Central memory CD8-positive, alpha-beta T cell (primary cell): ENCODE results near the gene CUTC.
A peak's percentile ranks its signal among the peaks of the same experiment; 100 is the strongest.
"Not testable (repeated sequence)": the region's sequence is repeated elsewhere in the genome, so short reads cannot be mapped to it uniquely, and the experiment has no call there.

ENCODE experiments used
- ATAC-seq: fragments of 150-1000 bp; cut with Tn5 transposase; replicated peaks from 2 replicates; pipeline ENCODE4 v1.10.0; 2022; ENCODE audit warnings: mild to moderate bottlenecking, moderate FRiP score, moderate number of reproducible peaks; ENCODE audit not compliant: poor library complexity, severe bottlenecking; ENCODE audit errors: extremely low read depth
- DNase-seq, 2 donors: peaks; one replicate each; pipeline ENCODE4 v3.0.0; 2021; ENCODE audit warnings: low spot score in 2 of 2
- H3K27ac Mint-ChIP-seq: one replicate; pipeline ENCODE4 v1.8.0; 2022; ENCODE audit warnings: low read depth, mild to moderate bottlenecking, moderate library complexity, mixed read lengths
- H3K27me3 Mint-ChIP-seq: one replicate; pipeline ENCODE4 v1.8.0; 2022; ENCODE audit warnings: mixed read lengths
- H3K36me3 Mint-ChIP-seq: one replicate; pipeline ENCODE4 v1.8.0; 2022; ENCODE audit warnings: mild to moderate bottlenecking, moderate library complexity, mixed read lengths; ENCODE audit not compliant: insufficient read depth
- H3K4me1 Mint-ChIP-seq: one replicate; pipeline ENCODE4 v1.8.0; 2022; ENCODE audit warnings: mixed read lengths
- H3K4me3 Mint-ChIP-seq: one replicate; pipeline ENCODE4 v1.8.0; 2022; ENCODE audit warnings: mild to moderate bottlenecking, moderate library complexity, mixed read lengths
- H3K9me3 Mint-ChIP-seq: one replicate; pipeline ENCODE4 v1.8.0; 2022; ENCODE audit warnings: mixed read lengths

CUTC gene

GRCh38 chr10:99714446-99714845 lies 17.6 kb upstream of the CUTC start:
- peaks cover 50% of the 10 kb centered on the region for H3K36me3 Mint-ChIP-seq
- H3K4me3 Mint-ChIP-seq = no peak overlapping the region
- DNase-seq = no peak

GRCh38 chr10:99720387-99720786 lies 11.6 kb upstream of the CUTC start:
- Mint-ChIP-seq H3K4me3 (no peak overlapping the region), H3K27me3 (no peaks in the 10 kb centered on the region), H3K27ac (peak overlapping the region; percentile 3), H3K9me3 (no peaks in the 10 kb centered on the region), H3K36me3 (peaks cover 59% of the 10 kb centered on the region), H3K4me1 (peaks cover 11% of the 10 kb centered on the region)
- no peak for DNase-seq
- ATAC-seq = no peak

More at GRCh38 chr10:99714446-99714845, 17.6 kb upstream of the CUTC start:
- H3K27me3 Mint-ChIP-seq = no peaks in the 10 kb centered on the region
- H3K4me1 Mint-ChIP-seq = peaks cover 5% of the 10 kb centered on the region
- H3K27ac Mint-ChIP-seq = peak overlapping the region; percentile 38
- no peaks in the 10 kb centered on the region for H3K9me3 Mint-ChIP-seq
- ATAC-seq = no peak

- Mint-ChIP-seq H3K4me1 (peaks cover 36% of the 10 kb centered on the region), H3K9me3 (no peaks in the 10 kb centered on the region), H3K27me3 (no peaks in the 10 kb centered on the region), H3K27ac (no peak overlapping the region), H3K36me3 (peaks cover 29% of the 10 kb centered on the region), H3K4me3 (no peak overlapping the region)
- ATAC-seq (no peak), DNase-seq (no peak)
Measured at GRCh38 chr10:99730026-99730425, 2.0 kb upstream of the CUTC start.

GRCh38 chr10:99731306-99732032 lies 565 bp upstream of the CUTC start:
- no peaks in the 10 kb centered on the region for H3K9me3 Mint-ChIP-seq
- peaks cover 40% of the 10 kb centered on the region for H3K4me1 Mint-ChIP-seq
- no peak for ATAC-seq
- no peaks in the 10 kb centered on the region for H3K27me3 Mint-ChIP-seq
- peaks cover 26% of the 10 kb centered on the region for H3K36me3 Mint-ChIP-seq
- H3K27ac Mint-ChIP-seq = peak overlapping the region; percentile 99
- DNase-seq = no peak
- peak overlapping the region; percentile 100 for H3K4me3 Mint-ChIP-seq

- Mint-ChIP-seq H3K9me3 (no peaks in the 10 kb centered on the region), H3K27ac (peak overlapping the region; percentile 99), H3K27me3 (no peaks in the 10 kb centered on the region), H3K36me3 (peaks cover 32% of the 10 kb centered on the region), H3K4me3 (peak overlapping the region; percentile 100), H3K4me1 (peaks cover 47% of the 10 kb centered on the region)
- DNase-seq = no peak
- no peak for ATAC-seq
Measured at GRCh38 chr10:99733366-99733765, 1.3 kb downstream of the CUTC start.

GRCh38 chr10:99734111-99734510 lies 2.1 kb downstream of the CUTC start:
- H3K36me3 Mint-ChIP-seq = peaks cover 33% of the 10 kb centered on the region

GRCh38 chr10:99740260-99740659 lies 8.2 kb downstream of the CUTC start:
- DNase-seq (no peak), ATAC-seq (no peak)
- H3K27ac Mint-ChIP-seq = no peak overlapping the region
- H3K4me3 Mint-ChIP-seq = no peak overlapping the region
- H3K9me3 Mint-ChIP-seq = peaks cover 5% of the 10 kb centered on the region
- no peaks in the 10 kb centered on the region for H3K27me3 Mint-ChIP-seq
- peaks cover 62% of the 10 kb centered on the region for H3K36me3 Mint-ChIP-seq
- peaks cover 35% of the 10 kb centered on the region for H3K4me1 Mint-ChIP-seq

More at GRCh38 chr10:99734111-99734510, 2.1 kb downstream of the CUTC start:
- not testable (repeated sequence) for ATAC-seq, H3K27me3 Mint-ChIP-seq, DNase-seq, H3K9me3 Mint-ChIP-seq, H3K27ac Mint-ChIP-seq
- H3K4me1 Mint-ChIP-seq = peaks cover 45% of the 10 kb centered on the region
- peak overlapping the region; percentile 100 for H3K4me3 Mint-ChIP-seq

GRCh38 chr10:99740933-99741559 lies 9.0 kb downstream of the CUTC start:
- no peak overlapping the region for H3K4me3 Mint-ChIP-seq

GRCh38 chr10:99742254-99742653 lies 10.2 kb downstream of the CUTC start:
- DNase-seq (no peak), ATAC-seq (no peak)
- no peak overlapping the region for H3K4me3 Mint-ChIP-seq
- peaks cover 31% of the 10 kb centered on the region for H3K4me1 Mint-ChIP-seq
- no peak overlapping the region for H3K27ac Mint-ChIP-seq
- peaks cover 5% of the 10 kb centered on the region for H3K9me3 Mint-ChIP-seq
- peaks cover 61% of the 10 kb centered on the region for H3K36me3 Mint-ChIP-seq
- no peaks in the 10 kb centered on the region for H3K27me3 Mint-ChIP-seq

More at GRCh38 chr10:99740933-99741559, 9.0 kb downstream of the CUTC start:
- DNase-seq (no peak), ATAC-seq (no peak)
- Mint-ChIP-seq H3K36me3 (peaks cover 64% of the 10 kb centered on the region), H3K4me1 (peaks cover 34% of the 10 kb centered on the region), H3K27me3 (no peaks in the 10 kb centered on the region), H3K27ac (peak overlapping the region; percentile 41), H3K9me3 (peaks cover 5% of the 10 kb centered on the region)

GRCh38 chr10:99742701-99743100 lies 10.7 kb downstream of the CUTC start:
- Mint-ChIP-seq H3K4me1 (peaks cover 29% of the 10 kb centered on the region), H3K27me3 (no peaks in the 10 kb centered on the region), H3K27ac (no peak overlapping the region), H3K36me3 (peaks cover 61% of the 10 kb centered on the region), H3K4me3 (no peak overlapping the region), H3K9me3 (peaks cover 5% of the 10 kb centered on the region)
- no peak for ATAC-seq
- no peak for DNase-seq

- Mint-ChIP-seq H3K9me3 (peaks cover 5% of the 10 kb centered on the region), H3K36me3 (peaks cover 63% of the 10 kb centered on the region), H3K27ac (no peak overlapping the region), H3K4me1 (peaks cover 39% of the 10 kb centered on the region), H3K4me3 (no peak overlapping the region), H3K27me3 (no peaks in the 10 kb centered on the region)
- ATAC-seq = no peak
- DNase-seq = no peak
Measured at GRCh38 chr10:99743841-99744240, 11.8 kb downstream of the CUTC start.

- not testable (repeated sequence) for DNase-seq, H3K27ac Mint-ChIP-seq, H3K4me3 Mint-ChIP-seq, H3K27me3 Mint-ChIP-seq, ATAC-seq, H3K9me3 Mint-ChIP-seq
- Mint-ChIP-seq H3K4me1 (peaks cover 40% of the 10 kb centered on the region), H3K36me3 (peaks cover 69% of the 10 kb centered on the region)
Measured at GRCh38 chr10:99746166-99746565, 14.1 kb downstream of the CUTC start.
